GM12878 (cell line): ENCODE results near the gene IMP3.

Source experiments
- CHD1 ChIP-seq: IDR thresholded peaks from 2 replicates; pipeline ENCODE4 v1.6.1; 2012; ENCODE audit warnings: low read depth, low read length, improper control_type of control experiment
- CTCF ChIP-seq, 3 experiments: IDR thresholded peaks in 2 of 3; conservative IDR thresholded peaks in 1 of 3; 2 replicates each; pipeline ENCODE4 v1.5.1; 2011; ENCODE audit warnings: low read depth in 3 of 3, low read length in 3 of 3, mild to moderate bottlenecking in 3 of 3, control low read depth in 2 of 3, moderate library complexity in 2 of 3, inconsistent platforms in 1 of 3, mixed read lengths in 1 of 3; ENCODE audit not compliant: control insufficient read depth in 2 of 3, insufficient read depth in 1 of 3; ENCODE audit errors: extremely low read depth in 1 of 3
- EZH2 ChIP-seq: IDR thresholded peaks from 2 replicates; pipeline ENCODE4 v1.6.1; 2012; ENCODE audit warnings: low read depth, mild to moderate bottlenecking, control low read depth, inconsistent platforms, low read length, borderline replicate concordance; ENCODE audit not compliant: control insufficient read depth
- IRF3 ChIP-seq: fragments of 450-650 bp; IDR thresholded peaks from 2 replicates; pipeline ENCODE4 v1.6.1; 2014; ENCODE audit warnings: mild to moderate bottlenecking
- MTA2 ChIP-seq: fragments of 450-650 bp; IDR thresholded peaks from 2 replicates; pipeline ENCODE4 v1.6.1; 2016; ENCODE audit warnings: low read depth, mild to moderate bottlenecking, moderate library complexity
- POLR2AphosphoS5 ChIP-seq: IDR thresholded peaks from 2 replicates; pipeline ENCODE4 v1.6.1; 2011; ENCODE audit warnings: mild to moderate bottlenecking, low read length, inconsistent platforms
- REST ChIP-seq: IDR thresholded peaks from 2 replicates; pipeline ENCODE4 v1.6.1; 2012; ENCODE audit warnings: mild to moderate bottlenecking, low read depth, low read length
- SPI1 ChIP-seq: IDR thresholded peaks from 2 replicates; pipeline ENCODE4 v1.6.1; 2011; ENCODE audit warnings: low read depth, mild to moderate bottlenecking, low read length, moderate library complexity, borderline replicate concordance; ENCODE audit not compliant: insufficient read depth
- SREBF1 ChIP-seq: IDR thresholded peaks from 2 replicates; pipeline ENCODE4 v1.6.1; 2012; ENCODE audit warnings: mild to moderate bottlenecking, low read length
- ZNF384 ChIP-seq: IDR thresholded peaks from 2 replicates; pipeline ENCODE4 v1.6.1; 2012; ENCODE audit warnings: low read depth, mild to moderate bottlenecking, low read length, improper control_type of control experiment, borderline replicate concordance
- ZZZ3 ChIP-seq: IDR thresholded peaks from 2 replicates; pipeline ENCODE4 v1.6.1; 2011; ENCODE audit warnings: low read depth; ENCODE audit not compliant: control insufficient read depth, insufficient read length

- TF ChIP-seq CTCF (IDR thresholded peaks at IDR 0.05 in 2 of 3, conservative IDR thresholded peaks at IDR 0.05 in 1 of 3; ENCODE audit: control insufficient read depth in 2 of 3, extremely low read depth in 1 of 3, insufficient read depth in 1 of 3, low read depth in 3 of 3, low read length in 3 of 3), result no peak
- no peak for TF ChIP-seq SREBF1
- TF ChIP-seq IRF3, result no peak
- no peak; the same call in 1 of the 2 replicates for TF ChIP-seq MTA2
- TF ChIP-seq ZZZ3, result no peak
- no peak for TF ChIP-seq REST
- no peak for TF ChIP-seq ZNF384
- no peak for TF ChIP-seq POLR2AphosphoS5
- TF ChIP-seq CHD1, result no peak
- TF ChIP-seq EZH2, result no peak
- TF ChIP-seq SPI1, result no peak
Measured at GRCh38 chr15:75646944-75647364, 6.9 kb upstream of the IMP3 start.
